ENCODE results near the gene TRAPPC14.
A peak's percentile ranks its signal among the peaks of the same experiment; 100 is the strongest.

Gene TRAPPC14

DNA sequence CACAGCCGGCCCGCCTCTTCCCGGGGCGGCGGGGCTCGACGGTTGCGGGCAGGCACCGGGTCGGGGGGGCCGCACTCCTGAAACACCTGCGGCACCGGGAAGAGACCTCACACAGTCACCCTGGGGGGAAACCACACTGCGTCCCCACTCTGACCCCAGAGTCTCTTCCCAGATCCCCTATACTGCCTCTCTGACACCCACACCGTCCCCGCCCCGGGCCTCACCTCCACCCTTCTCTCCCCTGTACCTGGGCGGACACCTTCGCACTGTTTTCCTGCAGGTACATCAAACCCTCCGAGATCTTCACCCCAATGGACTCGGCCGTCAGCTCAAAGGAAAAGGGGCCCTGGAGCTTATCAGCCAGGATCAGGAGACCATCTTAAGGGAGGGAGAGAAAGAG is 13.3 kb upstream of the TRAPPC14 start:
- no peak for DNase-seq

DNA sequence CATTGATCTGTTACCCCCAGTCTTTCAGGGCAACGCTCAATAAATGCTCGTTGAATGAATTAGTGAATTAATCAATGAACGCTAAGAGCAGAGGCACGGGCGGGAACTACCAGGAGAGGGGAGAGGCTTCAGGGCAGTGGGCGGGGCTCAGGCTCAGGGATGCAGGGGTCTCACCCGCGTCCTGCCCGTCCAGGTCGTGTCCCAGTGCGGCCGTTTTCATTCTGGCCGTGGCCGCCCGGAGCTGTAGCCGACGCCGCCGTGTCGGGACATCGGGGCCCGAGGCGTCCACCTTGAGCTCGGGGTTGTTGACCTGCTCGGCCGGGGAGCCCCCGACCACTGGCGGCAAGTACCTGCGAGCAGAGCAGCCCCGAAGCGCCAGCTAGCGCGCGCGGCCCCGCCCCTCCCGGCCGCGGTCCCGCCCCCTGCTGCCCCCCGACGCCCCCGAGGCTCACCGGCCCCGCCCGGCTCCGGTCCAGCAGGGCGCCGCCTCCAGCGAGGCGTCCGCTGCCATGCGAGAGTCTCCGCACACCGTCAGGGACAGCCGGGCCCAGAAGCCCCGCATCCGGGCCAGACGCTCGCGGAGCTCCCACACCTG is 12.7 kb upstream of the TRAPPC14 start:
- peak; percentile 42 to 57 for DNase-seq

DNA sequence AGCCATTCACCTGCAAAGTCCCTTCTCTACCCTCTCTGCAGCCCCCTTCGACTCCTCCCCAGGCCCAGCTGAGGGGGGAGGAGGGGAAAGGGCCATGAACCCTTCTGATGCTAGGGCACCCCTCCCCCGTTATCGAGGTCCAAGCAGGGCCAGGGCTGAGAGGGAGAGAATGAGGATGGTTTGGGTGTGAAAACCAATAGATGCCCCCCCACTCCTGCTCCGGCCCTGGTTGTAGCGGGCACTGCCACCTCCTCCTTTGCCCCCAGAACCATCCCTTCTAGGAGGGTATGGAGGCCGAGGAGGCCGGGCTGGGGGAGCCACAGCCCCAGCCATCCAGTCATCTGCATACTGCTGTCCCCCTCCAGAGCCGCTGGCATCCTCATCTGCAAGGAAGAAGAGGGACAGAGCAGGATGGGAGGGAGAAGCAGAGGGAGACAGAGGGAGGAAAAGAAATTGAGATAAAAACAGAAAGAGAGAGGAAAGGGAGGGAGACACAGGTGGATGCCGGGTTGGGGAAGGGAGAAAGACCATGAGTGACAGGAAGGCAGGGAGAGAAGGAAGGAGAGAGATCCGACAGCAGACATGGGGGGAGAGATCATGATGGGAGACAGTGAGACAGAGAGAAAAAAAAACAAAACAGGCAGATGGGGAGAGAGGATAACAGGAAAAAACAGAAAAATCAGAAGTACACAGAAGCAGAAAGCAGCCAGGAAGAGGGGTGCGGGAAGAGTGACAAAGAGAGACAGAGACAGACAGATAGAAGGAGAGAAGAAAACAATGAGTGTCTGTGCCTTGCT is 11.8 kb upstream of the TRAPPC14 start:
- DNase-seq: no peak

DNA sequence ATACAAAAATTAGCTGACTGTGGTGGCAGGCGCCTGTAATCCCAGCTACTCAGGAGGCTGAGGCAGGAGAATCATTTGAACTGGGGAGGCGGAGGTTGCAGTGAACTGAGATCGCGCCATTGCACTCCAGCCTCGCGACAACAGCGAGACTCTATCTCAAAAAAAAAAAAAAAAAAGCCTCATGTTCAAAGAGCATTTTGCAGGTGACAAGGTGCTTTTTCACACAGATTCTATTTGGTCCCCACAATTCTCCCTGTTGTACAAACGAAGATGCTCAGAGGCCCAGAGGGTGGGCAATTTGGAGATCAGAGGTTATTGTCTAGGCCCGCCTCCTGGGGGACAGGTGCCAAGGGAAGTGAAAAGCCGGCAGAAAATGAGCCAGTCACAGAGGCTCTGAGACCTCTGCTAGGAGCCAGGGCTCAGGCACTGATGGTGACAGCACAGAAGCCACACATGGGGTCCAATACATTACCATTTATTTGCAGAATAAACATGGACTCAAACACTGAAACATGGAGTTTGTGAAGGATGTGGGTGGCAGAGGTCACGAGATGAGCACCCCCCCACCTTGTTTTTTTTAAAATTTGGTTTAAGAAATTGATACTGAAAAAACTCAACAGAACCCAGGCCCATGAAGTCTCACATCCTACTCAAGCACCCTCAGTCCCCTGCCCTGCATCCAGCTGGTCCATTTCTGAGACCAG is 10.8 kb upstream of the TRAPPC14 start:
- peak; percentile 14 to 23 for DNase-seq

DNA sequence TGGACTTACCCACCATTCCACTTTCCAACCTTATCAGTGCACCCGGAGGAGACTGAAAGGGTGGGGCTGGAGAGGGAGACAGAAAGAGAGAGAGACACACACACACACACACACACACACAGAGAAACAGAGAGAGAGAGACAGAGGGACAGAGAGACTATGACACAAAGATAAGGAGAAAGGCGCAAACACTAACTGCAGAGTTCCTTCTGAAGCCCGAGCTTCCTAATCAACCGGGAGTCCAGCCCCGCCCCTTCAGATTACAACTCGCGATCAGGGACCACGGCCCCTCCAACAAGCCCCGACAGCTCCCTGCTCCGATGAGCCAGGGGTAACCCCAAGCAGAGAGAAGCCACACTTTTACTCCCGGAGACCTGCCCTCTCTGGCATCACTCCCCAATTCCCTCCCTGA is 9.4 kb upstream of the TRAPPC14 start:
- DNase-seq: no peak

DNA sequence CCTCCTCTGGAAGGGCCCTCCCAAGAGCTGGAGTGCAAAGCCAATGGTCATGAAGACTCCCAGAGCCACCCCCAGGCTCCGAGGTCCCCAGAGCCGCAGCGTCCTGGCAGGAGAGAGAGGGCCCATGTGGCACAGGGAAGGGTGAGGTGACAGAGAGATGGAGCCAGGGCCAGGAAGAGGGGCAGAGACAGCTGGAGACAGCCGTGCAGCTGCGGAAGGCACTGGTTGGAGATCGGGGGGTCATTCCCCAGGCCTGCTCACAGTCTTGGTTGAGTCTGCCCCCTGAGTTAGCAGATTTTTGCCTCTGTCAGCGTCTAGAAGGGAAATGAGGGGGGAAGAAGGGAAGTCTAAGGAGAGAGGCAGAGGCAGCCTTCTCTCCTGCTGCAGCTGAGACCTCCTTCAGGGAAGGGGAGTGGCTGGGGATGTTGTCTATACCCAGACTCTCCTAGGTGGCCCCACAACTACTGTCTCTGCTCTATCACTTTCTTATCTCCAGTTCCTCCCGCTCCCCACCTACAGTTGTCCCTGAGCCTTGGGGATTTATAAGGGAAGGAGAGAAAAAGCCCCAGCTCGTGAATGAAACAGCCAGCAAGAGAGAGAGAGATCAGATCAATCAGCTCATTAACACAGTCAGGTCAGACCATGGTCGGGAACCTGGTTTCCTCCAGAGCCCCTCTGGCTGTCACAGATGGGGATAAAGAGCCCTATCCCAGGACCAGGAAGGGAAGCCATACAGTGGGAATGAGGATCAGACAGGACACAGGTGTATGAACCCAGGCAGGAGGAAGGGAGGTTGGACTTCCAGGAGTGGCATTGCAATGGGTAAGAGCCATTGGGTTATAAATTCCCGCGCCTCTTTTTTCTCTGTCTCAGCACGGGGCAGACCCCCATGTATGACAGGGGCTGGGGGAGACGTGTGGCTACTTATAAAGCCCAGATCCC is 8.7 kb upstream of the TRAPPC14 start:
- no peak for DNase-seq

DNA sequence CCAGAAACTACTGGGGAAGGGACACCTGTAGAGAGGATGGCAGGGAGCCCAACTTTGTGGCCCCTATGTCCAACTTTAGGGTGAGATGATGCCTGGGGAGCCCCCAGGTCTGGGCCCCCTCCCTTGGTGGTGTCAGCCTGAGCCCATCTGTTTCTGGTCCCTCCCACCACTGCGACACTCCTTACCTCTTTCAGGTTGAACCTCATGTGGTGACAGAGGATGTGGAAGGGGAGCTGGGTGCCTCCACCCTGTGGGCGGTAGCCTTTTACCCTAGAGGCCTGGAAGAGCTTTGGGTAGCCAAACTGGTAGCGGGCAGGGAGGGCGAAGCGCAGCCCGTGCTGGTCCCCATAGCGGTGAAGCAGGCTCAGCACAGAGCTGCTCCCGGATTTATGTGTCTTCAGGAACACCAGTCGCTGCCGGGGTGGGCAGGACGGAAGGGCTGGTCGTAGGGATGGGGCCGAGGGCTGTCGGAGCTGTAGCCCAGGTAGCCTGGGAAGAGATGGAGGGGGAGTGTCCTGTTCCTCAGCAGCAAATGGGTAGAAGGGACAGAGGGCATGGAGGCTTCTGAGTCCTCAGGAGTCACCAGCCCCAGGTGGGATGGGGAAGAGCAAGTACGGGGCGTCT is 7.9 kb upstream of the TRAPPC14 start:
- peak; percentile 30 to 45 for DNase-seq

DNA sequence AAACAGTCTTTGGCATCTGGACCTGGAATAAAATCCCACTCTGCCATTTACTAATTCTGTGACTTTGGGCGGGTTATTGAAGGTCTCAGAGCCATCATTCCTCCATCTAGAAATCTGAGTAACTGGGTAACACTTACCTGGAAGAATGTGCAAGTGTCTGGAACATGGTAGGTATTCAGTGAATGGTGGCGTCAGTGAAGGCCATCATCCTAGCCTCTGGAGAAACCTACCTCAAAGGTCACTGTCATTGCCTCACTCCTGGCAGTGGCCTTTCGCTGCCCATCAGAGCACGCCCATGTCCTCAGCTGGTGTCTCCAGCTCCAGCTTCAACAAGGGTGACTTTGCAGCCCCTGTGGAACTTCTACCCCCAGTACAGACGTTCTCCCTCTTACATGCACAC is 5.3 kb upstream of the TRAPPC14 start:
- DNase-seq: no peak

DNA sequence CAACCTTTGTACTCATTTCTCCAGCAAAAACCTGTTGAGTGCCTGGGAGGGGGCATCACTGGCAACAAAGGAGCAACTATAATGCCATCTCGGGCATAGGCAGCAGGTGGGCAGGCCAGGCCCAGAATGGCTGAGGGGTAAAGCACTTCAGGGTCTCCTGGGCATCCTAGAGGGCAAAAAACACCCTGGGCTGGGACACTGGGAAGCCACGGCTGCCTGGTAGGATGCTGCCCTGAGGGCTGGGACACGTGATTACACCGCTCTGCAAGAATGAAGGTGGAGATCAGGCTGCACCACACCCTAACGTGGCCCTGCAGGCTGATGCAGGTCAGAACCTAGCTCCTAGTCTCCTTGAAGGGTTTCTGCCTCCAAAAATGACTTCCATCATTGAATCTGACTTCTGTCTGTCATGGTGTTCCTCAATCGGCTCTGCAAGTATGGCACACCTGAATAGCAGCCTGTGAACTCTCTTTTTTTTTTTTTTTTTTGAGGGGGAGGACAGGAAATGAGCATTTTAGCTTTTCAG is 4.5 kb upstream of the TRAPPC14 start:
- no peak for DNase-seq

DNA sequence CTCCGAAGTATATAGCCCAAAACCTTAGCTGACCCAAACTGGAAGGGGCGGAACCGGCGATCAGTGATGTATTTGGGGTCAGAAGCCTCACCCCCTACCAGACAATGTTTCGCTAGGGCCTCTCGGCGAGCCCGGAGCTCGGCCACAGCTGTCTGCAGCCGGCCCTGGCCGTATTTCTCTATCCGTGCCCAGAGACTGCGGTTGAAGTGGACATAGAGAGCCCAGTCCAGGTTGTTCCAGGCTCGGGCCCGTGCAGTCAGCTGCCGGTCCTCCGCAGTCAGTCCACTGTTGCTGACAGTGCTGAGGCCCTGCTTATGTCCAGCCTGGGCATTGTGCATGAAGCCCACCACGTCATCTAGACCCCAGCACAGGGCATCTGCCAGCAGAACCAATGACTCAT is 1.5 kb upstream of the TRAPPC14 start:
- DNase-seq: no peak

DNA sequence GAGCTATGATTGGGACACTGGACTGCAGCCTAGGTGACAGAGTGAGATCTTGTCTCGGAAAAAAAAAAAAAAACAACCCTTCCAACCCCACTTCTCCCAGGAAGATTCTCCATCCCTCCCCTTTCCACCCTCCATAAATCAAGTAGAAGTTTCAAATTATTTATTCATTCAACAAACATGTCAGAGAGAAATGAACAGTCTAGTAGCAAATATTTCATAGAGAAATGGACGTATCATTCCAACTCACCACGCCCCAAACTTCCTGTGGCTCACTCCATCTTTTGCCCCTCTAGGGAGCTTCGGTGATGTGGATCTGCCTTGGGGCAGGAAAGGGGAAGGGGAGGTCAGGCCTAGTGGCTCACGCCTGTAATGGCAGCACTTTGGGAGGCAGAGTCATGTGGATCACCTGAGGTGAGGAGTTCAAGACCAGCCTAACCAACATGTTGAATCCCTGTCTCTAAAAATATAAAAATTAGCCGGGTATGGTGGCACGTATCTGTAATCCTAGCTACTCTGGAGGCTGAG is 638 bp upstream of the TRAPPC14 start:
- DNase-seq: no peak

DNA sequence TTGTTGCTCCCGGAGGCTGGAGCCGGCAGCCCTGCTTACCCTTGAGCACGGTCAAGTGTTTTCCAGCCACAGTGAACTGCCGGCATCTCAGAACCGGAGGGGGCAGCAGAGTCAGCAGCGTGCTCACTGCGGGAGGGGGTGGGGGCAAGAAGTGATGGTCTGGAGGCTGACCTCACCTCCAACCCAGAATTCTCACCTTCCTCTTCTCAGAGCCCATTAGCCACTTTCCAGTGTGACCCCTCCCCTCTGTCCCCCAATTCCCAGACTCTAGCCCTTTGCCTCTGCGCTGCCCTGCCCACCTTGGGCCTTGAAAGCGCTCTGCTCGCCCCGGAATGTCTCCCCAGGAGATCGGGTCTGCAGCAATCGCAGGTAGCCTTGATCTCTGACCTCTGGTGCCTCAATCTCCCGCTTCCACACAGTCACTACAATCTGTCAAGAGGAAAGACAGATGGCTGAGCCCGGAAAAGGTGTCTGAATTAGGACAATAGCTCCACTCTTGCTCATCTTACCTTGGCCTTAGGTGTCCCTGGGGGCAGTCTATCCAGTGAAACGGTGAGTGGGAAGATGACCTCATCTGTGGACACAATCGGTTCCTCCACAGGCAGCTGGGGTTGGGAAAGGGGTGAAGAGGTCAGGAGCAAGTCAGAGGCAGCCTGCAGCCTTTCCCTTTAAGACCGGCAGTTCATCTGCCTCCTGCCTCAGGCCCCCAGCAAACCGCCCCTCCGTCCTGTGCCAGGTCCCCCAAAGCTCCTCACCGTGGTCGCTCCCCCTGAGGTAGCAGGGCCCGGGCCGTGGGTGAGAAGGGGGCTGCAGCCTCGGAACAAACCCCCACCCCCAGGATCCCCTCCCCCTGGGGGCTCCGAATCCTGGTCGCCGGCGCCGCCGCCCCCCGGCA is 942 bp downstream of the TRAPPC14 start:
- DNase-seq: no peak

DNA sequence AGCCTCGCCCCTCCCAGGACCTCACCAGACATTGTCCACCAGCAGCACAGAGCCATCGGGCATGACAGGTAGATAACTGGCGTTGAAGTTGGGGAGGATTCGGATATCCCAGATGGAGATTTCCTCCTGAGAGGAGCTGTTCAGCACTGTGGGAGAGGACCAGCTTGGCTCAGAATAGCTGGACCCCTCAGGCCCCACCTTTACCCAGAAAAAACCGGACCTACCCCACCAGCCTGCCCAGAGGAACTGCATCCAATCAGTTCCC is 1.5 kb downstream of the TRAPPC14 start:
- DNase-seq: no peak

DNA sequence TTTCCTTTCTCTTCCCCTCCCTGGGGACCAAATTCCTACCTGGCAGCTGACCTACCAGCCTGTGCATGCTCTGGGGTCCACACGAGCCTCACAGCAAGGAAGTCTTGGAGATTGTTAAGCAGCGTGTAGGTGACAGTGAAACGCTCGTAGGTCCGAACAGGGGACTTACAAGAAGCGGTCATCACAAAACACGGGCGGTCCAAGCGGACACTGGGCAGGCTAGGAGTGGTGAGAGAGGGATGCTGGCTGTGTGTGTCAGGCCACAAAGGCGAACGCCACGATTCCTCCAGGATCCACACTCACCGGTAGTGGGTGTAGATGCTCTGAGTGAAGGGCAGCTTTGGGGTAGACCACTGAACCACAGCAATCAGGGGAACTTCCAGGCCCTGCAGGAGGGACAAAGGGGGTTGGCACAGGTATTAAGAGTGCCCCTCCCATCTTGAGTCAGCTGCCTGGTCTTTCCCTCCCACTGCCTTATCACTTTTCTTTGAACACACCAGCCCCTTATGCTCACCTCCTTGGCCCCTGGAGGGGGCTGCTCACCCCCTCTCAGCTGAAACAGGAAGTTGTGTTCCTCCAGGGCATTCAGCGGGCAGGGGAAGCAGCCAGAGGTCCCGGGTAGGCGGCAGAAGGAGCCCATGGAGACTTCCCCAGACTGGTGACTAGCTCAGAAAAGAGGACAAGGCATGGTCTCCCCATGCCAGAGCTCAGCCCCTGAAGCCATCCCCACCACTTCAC is 2.0 kb downstream of the TRAPPC14 start:
- peak; percentile 39 to 50 for DNase-seq

DNA sequence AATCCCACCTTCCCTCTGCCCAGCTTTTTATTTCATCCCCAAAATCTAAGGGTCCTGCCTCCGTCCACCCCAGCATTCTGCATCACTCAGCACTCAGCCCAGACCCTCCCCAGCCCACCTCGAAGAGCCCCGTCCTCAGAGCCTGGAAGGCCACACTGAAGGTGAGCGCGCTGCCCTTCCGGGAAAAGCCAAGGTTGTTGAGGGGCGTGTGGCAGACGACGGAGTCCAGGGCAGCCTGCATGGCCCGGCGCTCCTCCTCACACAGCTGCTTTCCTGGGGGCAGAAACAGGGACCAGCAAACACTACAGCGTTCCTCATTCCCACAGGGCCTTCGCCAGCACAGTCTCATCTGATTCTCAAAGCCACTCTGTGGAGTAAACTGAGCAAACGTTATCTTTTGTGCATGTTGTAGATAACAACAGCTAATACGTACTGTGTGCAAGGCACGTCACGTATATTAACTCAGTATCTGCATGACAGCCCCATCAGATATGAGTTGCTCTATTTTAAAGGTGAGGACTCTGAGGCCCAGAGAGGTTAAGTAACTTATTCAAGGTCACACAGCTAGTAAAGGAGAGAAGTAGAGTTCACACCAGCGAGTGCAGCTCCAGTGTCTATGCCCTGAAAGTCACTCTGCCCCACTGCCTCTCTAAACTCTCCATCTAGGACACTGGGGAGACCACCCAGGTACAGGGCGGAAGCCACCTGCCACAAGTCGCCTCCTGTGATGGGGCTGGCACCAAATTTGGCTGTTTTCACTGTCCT is 2.8 kb downstream of the TRAPPC14 start:
- DNase-seq: no peak

DNA sequence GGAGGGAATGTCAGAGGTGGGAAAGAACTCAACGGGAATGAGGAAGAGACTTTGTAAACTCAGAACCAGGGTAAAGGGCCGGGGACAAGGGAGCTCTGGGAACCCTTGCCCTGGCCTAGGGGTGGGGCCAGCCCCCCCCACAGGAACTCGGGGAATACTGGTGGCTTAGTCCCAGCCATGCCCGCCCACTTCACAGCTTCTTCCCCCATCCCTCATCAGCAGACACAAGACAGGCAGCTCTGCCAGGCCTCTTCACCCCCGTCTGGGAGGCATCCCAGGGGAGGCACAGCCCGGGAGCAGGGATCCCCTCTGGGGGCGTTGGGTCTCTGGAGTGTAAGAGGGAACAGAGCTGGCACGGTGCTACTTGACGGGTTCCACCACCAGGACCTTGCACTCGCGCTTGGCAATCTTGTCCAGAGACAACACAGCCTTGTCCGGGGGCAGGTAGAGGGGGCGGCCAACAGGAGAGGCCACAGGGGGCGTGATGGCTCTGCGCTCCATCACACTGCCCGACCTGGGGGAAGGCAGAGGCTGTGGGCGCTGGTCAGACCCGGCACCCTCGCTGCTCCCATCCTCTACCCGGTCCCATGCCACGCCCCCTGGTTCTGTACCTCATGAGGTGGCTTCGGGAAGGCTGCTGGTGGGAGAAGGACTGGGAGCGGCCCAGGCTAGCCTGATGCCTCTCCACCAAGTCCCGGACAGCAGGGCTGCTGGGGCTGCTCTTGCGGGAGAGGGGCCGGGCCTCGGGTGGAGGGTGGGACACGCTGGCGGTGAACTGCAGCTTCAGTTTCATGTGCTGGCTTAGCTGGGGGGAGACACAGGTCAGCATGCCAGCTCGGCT is 3.7 kb downstream of the TRAPPC14 start:
- no peak for DNase-seq

DNA sequence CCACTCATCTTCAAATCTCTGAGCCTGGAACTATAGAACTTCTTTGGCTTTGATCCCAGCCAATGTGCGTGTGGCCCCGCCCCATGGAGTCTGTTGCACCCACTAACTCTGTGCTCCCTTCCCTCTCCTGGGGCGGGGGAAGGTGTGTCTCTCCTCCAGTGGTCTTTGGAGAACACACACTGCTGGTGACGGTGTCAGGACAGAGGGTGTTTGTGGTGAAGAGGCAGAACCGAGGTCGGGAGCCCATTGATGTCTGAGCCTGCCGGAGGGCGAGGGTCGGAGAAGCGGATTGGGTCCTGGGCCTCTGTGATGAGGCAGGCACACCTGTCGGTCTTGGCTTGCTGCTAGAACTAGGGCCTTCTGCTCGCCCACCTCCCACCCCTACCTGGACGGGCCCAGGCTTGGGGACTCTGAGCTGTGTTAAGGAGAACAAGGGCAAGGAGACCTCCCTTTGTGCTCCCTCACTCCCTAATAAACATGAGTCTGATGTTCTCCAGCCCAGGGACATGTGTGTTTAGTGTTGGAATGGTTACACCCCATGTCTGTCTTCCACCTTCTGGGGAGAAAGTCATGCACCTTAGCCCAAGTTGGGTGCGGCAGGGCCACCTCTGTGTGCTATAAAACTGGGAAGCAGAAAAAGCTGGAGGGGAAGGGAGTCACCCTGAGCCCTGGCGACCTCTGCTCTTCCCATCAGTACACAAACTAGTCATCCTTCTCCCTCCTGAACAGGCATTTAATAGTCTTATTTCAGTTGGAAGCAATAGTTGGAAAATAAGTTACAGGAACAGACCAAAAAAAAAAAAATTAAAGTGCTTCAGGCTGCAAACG is 4.6 kb downstream of the TRAPPC14 start:
- DNase-seq: no peak

Measured in CD4-positive, alpha-beta T cell treated with Interleukin-1 beta for 1 hour (primary cell).